ENCODE results near the gene PCIF1. TPM values are rescaled to one million over a fixed set of nuclear protein-coding genes. Genes with fewer than 3 reads are reported as not detected.

Gene PCIF1
- total RNA-seq, 1 experiment from 2014 or later, result 35.3 TPM

DNA sequence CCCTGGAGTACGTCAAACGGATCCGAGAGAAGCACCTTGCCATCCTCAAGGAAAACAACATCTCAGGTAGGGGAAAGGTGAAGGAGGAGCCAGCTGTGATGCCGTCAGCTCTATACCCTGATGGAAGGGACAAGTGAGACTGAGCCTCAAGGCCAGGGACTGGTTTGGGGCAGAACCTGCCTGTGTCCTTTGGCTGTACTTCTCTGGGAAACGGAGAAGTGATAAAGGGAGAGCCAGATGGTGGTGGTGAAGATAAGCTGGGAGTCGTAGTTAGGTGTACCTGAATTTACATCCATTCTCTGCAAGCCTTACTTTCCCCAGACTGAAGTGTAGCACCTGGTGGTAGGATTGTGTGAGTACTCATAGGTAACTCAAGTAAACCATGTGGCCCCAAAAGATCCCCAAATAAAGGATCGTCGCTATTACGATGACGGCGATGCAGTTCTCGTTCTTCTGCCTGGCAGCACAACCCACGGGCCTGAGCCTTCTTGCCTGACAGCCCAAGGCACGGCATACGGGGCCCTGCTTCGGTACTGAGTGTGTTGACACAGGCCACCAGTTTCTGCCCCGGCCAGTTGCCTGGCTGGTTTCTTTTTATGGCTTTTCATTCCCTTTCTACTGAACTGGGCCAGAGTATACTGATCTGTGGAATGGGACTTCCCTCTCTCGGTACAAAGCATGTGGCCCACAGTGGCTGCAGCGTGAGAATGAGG is 10.6 kb downstream of the PCIF1 start:
- BruUV-seq (replicated peaks), result TSS peak; percentile 24
- peak overlapping the region; percentile 14 for H3K4me2 ChIP-seq
- peaks cover 45% of the 10 kb centered on the region for H3F3A ChIP-seq (ENCODE audit: insufficient read depth, low read depth)
- no peaks in the 10 kb centered on the region for H3K27me3 ChIP-seq (ENCODE audit: insufficient read depth, low read depth)
- POLR2A ChIA-PET (ENCODE audit: unreplicated experiment), result interaction anchor here (0.7 kb wide), 1 partner anchor 116 kb away, joined by 5 read pairs; no protein-coding TSS in a partner anchor
- H3K9me2 ChIP-seq (ENCODE audit: insufficient read depth), result no peaks in the 10 kb centered on the region
- 0 out of 2 replicates have a peak, but pooled peaks cover 7% of the 10 kb centered on the region for H3K36me3 ChIP-seq (ENCODE audit: low read depth)
- H3K9me3 ChIP-seq (ENCODE audit: insufficient read depth, low read depth), result no peaks in the 10 kb centered on the region
- no peaks in the 10 kb centered on the region for H3K79me2 ChIP-seq (ENCODE audit: low read depth)
- intact Hi-C loops (cut with micrococcal nuclease; ENCODE audit: unreplicated experiment), result no loop called here
- H4K20me1 ChIP-seq (ENCODE audit: insufficient read depth), result no peaks in the 10 kb centered on the region
- TF ChIP-seq, protein P1, sequence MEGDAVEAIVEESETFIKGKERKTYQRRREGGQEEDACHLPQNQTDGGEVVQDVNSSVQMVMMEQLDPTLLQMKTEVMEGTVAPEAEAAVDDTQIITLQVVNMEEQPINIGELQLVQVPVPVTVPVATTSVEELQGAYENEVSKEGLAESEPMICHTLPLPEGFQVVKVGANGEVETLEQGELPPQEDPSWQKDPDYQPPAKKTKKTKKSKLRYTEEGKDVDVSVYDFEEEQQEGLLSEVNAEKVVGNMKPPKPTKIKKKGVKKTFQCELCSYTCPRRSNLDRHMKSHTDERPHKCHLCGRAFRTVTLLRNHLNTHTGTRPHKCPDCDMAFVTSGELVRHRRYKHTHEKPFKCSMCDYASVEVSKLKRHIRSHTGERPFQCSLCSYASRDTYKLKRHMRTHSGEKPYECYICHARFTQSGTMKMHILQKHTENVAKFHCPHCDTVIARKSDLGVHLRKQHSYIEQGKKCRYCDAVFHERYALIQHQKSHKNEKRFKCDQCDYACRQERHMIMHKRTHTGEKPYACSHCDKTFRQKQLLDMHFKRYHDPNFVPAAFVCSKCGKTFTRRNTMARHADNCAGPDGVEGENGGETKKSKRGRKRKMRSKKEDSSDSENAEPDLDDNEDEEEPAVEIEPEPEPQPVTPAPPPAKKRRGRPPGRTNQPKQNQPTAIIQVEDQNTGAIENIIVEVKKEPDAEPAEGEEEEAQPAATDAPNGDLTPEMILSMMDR (conservative IDR thresholded peaks at IDR 0.05), result peak; percentile 41
- TF ChIP-seq EZH2 (IDR thresholded peaks at IDR 0.05; ENCODE audit: low read depth), result no peak
- CTCF ChIA-PET, result no interaction called here
- peak overlapping the region; percentile 81 for H3K27ac ChIP-seq
- DNase-seq, result peak in 1 of 2 experiments; percentile 29
- peaks cover 37% of the 10 kb centered on the region for H3K4me1 ChIP-seq (replicated peaks; ENCODE audit: insufficient read depth)
- no peak overlapping the region for H2AFZ ChIP-seq
- no peak overlapping the region for H3K4me3 ChIP-seq

DNA sequence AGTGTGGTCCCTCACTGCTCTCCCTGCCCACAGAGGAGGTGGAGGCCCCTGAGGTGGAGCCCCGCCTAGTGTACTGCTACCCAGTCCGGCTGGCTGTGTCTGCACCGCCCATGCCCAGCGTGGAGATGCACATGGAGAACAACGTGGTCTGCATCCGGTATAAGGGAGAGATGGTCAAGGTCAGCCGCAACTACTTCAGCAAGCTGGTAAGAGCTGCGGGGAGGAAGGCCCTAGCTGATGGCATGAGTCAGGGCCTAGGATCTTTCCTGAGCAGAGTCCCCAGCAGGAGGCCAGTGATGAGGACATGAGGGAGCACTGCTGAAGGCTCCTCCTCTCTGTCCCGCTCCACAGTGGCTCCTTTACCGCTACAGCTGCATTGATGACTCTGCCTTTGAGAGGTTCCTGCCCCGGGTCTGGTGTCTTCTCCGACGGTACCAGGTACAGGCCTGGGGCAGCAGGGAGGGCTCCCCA is 11.2 kb downstream of the PCIF1 start:
- no peak overlapping the region for H3K4me3 ChIP-seq
- TF ChIP-seq, protein P1 (conservative IDR thresholded peaks at IDR 0.05), result no peak
- TF ChIP-seq EZH2 (IDR thresholded peaks at IDR 0.05; ENCODE audit: low read depth), result no peak
- no TSS peak for BruUV-seq (replicated peaks)
- no peaks in the 10 kb centered on the region for H4K20me1 ChIP-seq (ENCODE audit: insufficient read depth)
- H3K36me3 ChIP-seq (ENCODE audit: low read depth), result 0 out of 2 replicates have a peak, but pooled peaks cover 7% of the 10 kb centered on the region
- H3K79me2 ChIP-seq (ENCODE audit: low read depth), result no peaks in the 10 kb centered on the region
- H3K27ac ChIP-seq, result 0 out of 2 replicates have a peak overlapping the region, but pooled peaks have one; percentile 81
- peaks cover 45% of the 10 kb centered on the region for H3F3A ChIP-seq (ENCODE audit: insufficient read depth, low read depth)
- H3K4me2 ChIP-seq, result no peak overlapping the region
- H3K9me3 ChIP-seq (ENCODE audit: insufficient read depth, low read depth), result no peaks in the 10 kb centered on the region
- ChIA-PET POLR2A (ENCODE audit: unreplicated experiment) (interaction anchor here (0.8 kb wide), 1 partner anchor 11 kb away, joined by 6 read pairs; no protein-coding TSS in a partner anchor), CTCF (no interaction called here)
- H3K4me1 ChIP-seq (replicated peaks; ENCODE audit: insufficient read depth), result peaks cover 37% of the 10 kb centered on the region
- DNase-seq, result peak; percentile 32 to 56
- intact Hi-C loops (cut with micrococcal nuclease; ENCODE audit: unreplicated experiment), result no loop called here
- H2AFZ ChIP-seq, result no peak overlapping the region
- no peaks in the 10 kb centered on the region for H3K9me2 ChIP-seq (ENCODE audit: insufficient read depth)
- H3K27me3 ChIP-seq (ENCODE audit: insufficient read depth, low read depth), result no peaks in the 10 kb centered on the region

DNA sequence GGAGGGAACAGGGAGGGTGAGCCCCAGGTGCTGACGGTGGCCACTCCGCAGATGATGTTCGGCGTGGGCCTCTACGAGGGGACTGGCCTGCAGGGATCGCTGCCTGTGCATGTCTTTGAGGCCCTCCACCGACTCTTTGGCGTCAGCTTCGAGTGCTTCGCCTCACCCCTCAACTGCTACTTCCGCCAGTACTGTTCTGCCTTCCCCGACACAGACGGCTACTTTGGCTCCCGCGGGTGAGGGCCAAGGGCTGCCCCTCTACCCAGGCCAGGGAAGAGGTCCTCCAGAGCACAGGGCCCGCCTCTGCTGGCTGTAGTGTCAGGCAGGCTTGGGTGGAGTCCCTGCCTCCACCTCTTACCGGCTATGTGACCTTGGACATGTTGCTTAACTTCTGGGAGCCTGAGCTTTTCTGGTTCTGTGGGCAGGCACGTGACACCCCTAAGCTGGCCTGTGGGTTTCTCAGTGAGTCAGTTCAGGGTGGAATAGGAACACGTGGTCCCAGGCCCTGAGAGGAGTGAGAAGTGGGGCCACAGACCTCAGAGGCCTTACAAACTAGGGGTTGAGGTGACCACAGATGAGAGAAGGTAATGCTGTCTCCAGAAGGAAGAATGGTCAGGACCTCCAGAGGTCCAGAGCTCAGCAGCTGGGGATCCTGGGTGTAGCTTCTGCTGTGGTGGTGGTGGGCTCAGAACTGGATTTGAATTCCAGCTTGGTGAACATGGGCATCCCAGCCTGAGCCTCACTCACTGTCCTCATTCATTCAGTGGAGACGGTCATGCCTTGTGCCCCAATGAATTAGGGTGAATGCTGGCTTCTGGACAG is 11.9 kb downstream of the PCIF1 start:
- H3K79me2 ChIP-seq (ENCODE audit: low read depth), result no peaks in the 10 kb centered on the region
- ChIA-PET POLR2A (ENCODE audit: unreplicated experiment) (interaction anchor here (0.6 to 0.8 kb wide), 2 partner anchors 12 to 1037 kb away, joined by 6 to 17 read pairs; no protein-coding TSS in a partner anchor), CTCF (interaction anchor here (0.6 kb wide), 1 partner anchor 453 kb away, joined by 3 read pairs; no protein-coding TSS in a partner anchor)
- no peak overlapping the region for H3K4me3 ChIP-seq
- no TSS peak for BruUV-seq (replicated peaks)
- no peaks in the 10 kb centered on the region for H3K9me2 ChIP-seq (ENCODE audit: insufficient read depth)
- H3K27ac ChIP-seq, result peak overlapping the region; percentile 18; the same call in 1 of the 2 replicates
- H3K36me3 ChIP-seq (ENCODE audit: low read depth), result 0 out of 2 replicates have a peak, but pooled peaks cover 7% of the 10 kb centered on the region
- peaks cover 45% of the 10 kb centered on the region for H3F3A ChIP-seq (ENCODE audit: insufficient read depth, low read depth)
- H4K20me1 ChIP-seq (ENCODE audit: insufficient read depth), result no peaks in the 10 kb centered on the region
- no peaks in the 10 kb centered on the region for H3K9me3 ChIP-seq (ENCODE audit: insufficient read depth, low read depth)
- H3K27me3 ChIP-seq (ENCODE audit: insufficient read depth, low read depth), result no peaks in the 10 kb centered on the region
- H3K4me1 ChIP-seq (replicated peaks; ENCODE audit: insufficient read depth), result peaks cover 37% of the 10 kb centered on the region
- peak; percentile 65 to 81 for DNase-seq
- no peak overlapping the region for H2AFZ ChIP-seq
- H3K4me2 ChIP-seq, result no peak overlapping the region
- TF ChIP-seq, protein P1 (conservative IDR thresholded peaks at IDR 0.05), result no peak
- no peak for TF ChIP-seq EZH2 (IDR thresholded peaks at IDR 0.05; ENCODE audit: low read depth)
- intact Hi-C loops (cut with micrococcal nuclease; ENCODE audit: unreplicated experiment), result no loop called here
